Mesothelial cell of epicardium (in vitro differentiated cells): ENCODE data around the gene SPATC1L. TPM values are rescaled to one million over a fixed set of nuclear protein-coding genes. Genes with fewer than 3 reads are reported as not detected.

Source experiments
- DNase-seq, 2 experiments: peaks; one replicate each; pipeline ENCODE4 v3.0.0; 2021; ENCODE audit warnings: low spot score in 2 of 2; ENCODE audit not compliant: unreplicated experiment in 2 of 2
- H3K27ac Mint-ChIP-seq: 2 replicates; pipeline ENCODE4 v1.8.0; 2021; ENCODE audit warnings: mixed read lengths
- H3K27me3 Mint-ChIP-seq: 2 replicates; pipeline ENCODE4 v1.8.0; 2021; ENCODE audit warnings: low read depth, mixed read lengths
- H3K36me3 Mint-ChIP-seq: 2 replicates; pipeline ENCODE4 v1.8.0; 2021; ENCODE audit warnings: mixed read lengths
- H3K4me1 Mint-ChIP-seq: 2 replicates; pipeline ENCODE4 v1.8.0; 2021; ENCODE audit warnings: mixed read lengths
- H3K4me3 Mint-ChIP-seq: 2 replicates; pipeline ENCODE4 v1.8.0; 2021; ENCODE audit warnings: mild to moderate bottlenecking, moderate library complexity, mixed read lengths
- H3K9me3 Mint-ChIP-seq: 2 replicates; pipeline ENCODE4 v1.8.0; 2021; ENCODE audit warnings: mixed read lengths
- CTCF ChIP-seq: fragments of 200-600 bp; sonication (generic); IDR thresholded peaks from one replicate; pipeline ENCODE4 v1.5.0; 2021; ENCODE audit warnings: antibody characterized with exemption; ENCODE audit not compliant: unreplicated experiment
- total RNA-seq: library from RNA; stranded (reverse); gene quantifications from 3 replicates; pipeline ENCODE4 v1.2.1, GENCODE V29; 2021

Gene SPATC1L
- total RNA-seq, 1 donor from 2014 or later = 28.1 TPM

- no peaks in the 10 kb centered on the region for H3K9me3 Mint-ChIP-seq
- H3K27ac Mint-ChIP-seq = no peak overlapping the region
- peaks cover 25% of the 10 kb centered on the region for H3K27me3 Mint-ChIP-seq
- H3K4me1 Mint-ChIP-seq = peaks cover 18% of the 10 kb centered on the region
- H3K4me3 Mint-ChIP-seq = no peak overlapping the region
- no peaks in the 10 kb centered on the region for H3K36me3 Mint-ChIP-seq
- TF ChIP-seq CTCF = no peak
- no peak for DNase-seq
Observed at GRCh38 chr21:46136739-46137349, 47.4 kb downstream of the SPATC1L start.

GRCh38 chr21:46135782-46136395, 48.4 kb downstream of the SPATC1L start:
- DNase-seq = no peak
- H3K27me3 Mint-ChIP-seq = peaks cover 19% of the 10 kb centered on the region
- H3K36me3 Mint-ChIP-seq = no peaks in the 10 kb centered on the region
- no peak overlapping the region for H3K4me3 Mint-ChIP-seq
- no peak overlapping the region for H3K27ac Mint-ChIP-seq
- no peak for TF ChIP-seq CTCF
- peaks cover 13% of the 10 kb centered on the region for H3K4me1 Mint-ChIP-seq
- no peaks in the 10 kb centered on the region for H3K9me3 Mint-ChIP-seq

GRCh38 chr21:46131838-46132651, 52.2 kb downstream of the SPATC1L start:
- H3K27ac Mint-ChIP-seq = no peak overlapping the region

GRCh38 chr21:46131588-46131837, 52.7 kb downstream of the SPATC1L start:
- TF ChIP-seq CTCF = no peak
- H3K27ac Mint-ChIP-seq = no peak overlapping the region
- no peak for DNase-seq
- no peaks in the 10 kb centered on the region for H3K9me3 Mint-ChIP-seq
- H3K4me1 Mint-ChIP-seq = peaks cover 18% of the 10 kb centered on the region
- H3K27me3 Mint-ChIP-seq = no peaks in the 10 kb centered on the region
- no peak overlapping the region for H3K4me3 Mint-ChIP-seq
- H3K36me3 Mint-ChIP-seq = no peaks in the 10 kb centered on the region

More at GRCh38 chr21:46131838-46132651, 52.2 kb downstream of the SPATC1L start:
- no peaks in the 10 kb centered on the region for H3K9me3 Mint-ChIP-seq
- no peak for TF ChIP-seq CTCF
- DNase-seq = no peak
- H3K36me3 Mint-ChIP-seq = no peaks in the 10 kb centered on the region
- H3K4me3 Mint-ChIP-seq = no peak overlapping the region
- peaks cover 18% of the 10 kb centered on the region for H3K4me1 Mint-ChIP-seq
- no peaks in the 10 kb centered on the region for H3K27me3 Mint-ChIP-seq

- Mint-ChIP-seq H3K4me3 (no peak overlapping the region), H3K4me1 (peaks cover 17% of the 10 kb centered on the region), H3K27ac (peak overlapping the region; percentile 61), H3K36me3 (peaks cover 3% of the 10 kb centered on the region), H3K27me3 (no peaks in the 10 kb centered on the region), H3K9me3 (no peaks in the 10 kb centered on the region)
- no peak for TF ChIP-seq CTCF
- no peak for DNase-seq
Observed at GRCh38 chr21:46130831-46131587, 53.2 kb downstream of the SPATC1L start.
